K562 (cell line): ENCODE data around the gene ARMH1. TPM values are rescaled to one million over a fixed set of nuclear protein-coding genes. Genes with fewer than 3 reads are reported as not detected.

ENCODE experiments used
- CREB1 ChIP-seq, 2 experiments: sonication (generic) in 1 of 2; formaldehyde crosslinking in 1 of 2; IDR thresholded peaks; 2 replicates each; pipeline versions ENCODE4 v1.6.1 to v1.8.0; 2012 to 2022; ENCODE audit warnings: inconsistent platforms in 1 of 2, mild to moderate bottlenecking in 1 of 2, missing genetic modification reagents in 1 of 2, moderate library complexity in 1 of 2
- CSDE1 ChIP-seq, 2 experiments: fragments of 450-650 bp; IDR thresholded peaks; 2 replicates each; pipeline ENCODE4 v1.6.1; 2016; ENCODE audit warnings: mild to moderate bottlenecking in 1 of 2
- POLR2AphosphoS5 ChIP-seq: IDR thresholded peaks from 2 replicates; pipeline ENCODE4 v1.6.1; 2011; ENCODE audit warnings: mild to moderate bottlenecking, low read depth, low read length, moderate library complexity; ENCODE audit not compliant: control insufficient read depth, insufficient read depth
- POLR2H ChIP-seq: IDR thresholded peaks from 2 replicates; pipeline ENCODE4 v1.6.1; 2016; ENCODE audit warnings: missing genetic modification characterization, low read depth, mild to moderate bottlenecking, control low read depth, missing compliant biosample characterization, moderate library complexity
- POLR3A ChIP-seq: IDR thresholded peaks from 2 replicates; pipeline ENCODE4 v1.6.1; 2011; ENCODE audit warnings: borderline replicate concordance, mild to moderate bottlenecking, moderate library complexity; ENCODE audit not compliant: insufficient read length, insufficient read depth; ENCODE audit errors: extremely low read depth
- SREBF2 ChIP-seq: sonication (generic); formaldehyde crosslinking; IDR thresholded peaks from 2 replicates; pipeline ENCODE4 v1.4.0; 2020; ENCODE audit warnings: mild to moderate bottlenecking, missing genetic modification reagents
- TCF7 ChIP-seq: sonication (generic); IDR thresholded peaks from 2 replicates; pipeline ENCODE4 v1.6.1; 2016; ENCODE audit warnings: antibody characterized with exemption, borderline replicate concordance
- ZNF316 ChIP-seq: fragments of 450-650 bp; IDR thresholded peaks from 2 replicates; pipeline ENCODE4 v1.6.1; 2016
- ZNF699 ChIP-seq: fragments of 250-450 bp; sonication (Bioruptor Pico); IDR thresholded peaks from 2 replicates; pipeline ENCODE4 v1.8.0; 2021; ENCODE audit warnings: mild to moderate bottlenecking, moderate library complexity; ENCODE audit not compliant: insufficient replicate concordance
- polyA plus RNA-seq, 8 experiments: library from polyadenylated mRNA; depleted of rRNA in 4 of 8; stranded (reverse) in 5 of 8; unstranded in 3 of 8; fragments of >200 nt; fragmentation: Nextera tagmentation in 2 of 8; fragmentation: Illumina TruSeq in 1 of 8; extraction: Ambion mirVana in 2 of 8; extraction: Trizol in 1 of 8; gene quantifications; 2 replicates each; pipeline versions ENCODE4 v1.2.1 to v1.2.3, GENCODE V29; 2011 to 2014; ENCODE audit warnings: inconsistent platforms in 1 of 8, missing spikeins in 1 of 8
- total RNA-seq, 7 experiments: library from RNA; depleted of rRNA in 6 of 7; stranded (reverse); fragments of >200 nt in 6 of 7; fragmentation: Illumina TruSeq in 2 of 7; extraction: Trizol in 2 of 7; gene quantifications; 2 replicates each; pipeline versions ENCODE4 v1.2.1 to v1.2.3, GENCODE V29; 2011 to 2021; ENCODE audit warnings: low replicate concordance in 1 of 7
- TF ChIP-seq, protein P1 (sequence below): sonication (generic); formaldehyde crosslinking; IDR thresholded peaks from 2 replicates; pipeline ENCODE4 v1.8.0; 2023; ENCODE audit warnings: mild to moderate bottlenecking, missing genetic modification reagents
- TF ChIP-seq, protein P2 (sequence below): fragments of 250-450 bp; sonication (Bioruptor Pico); IDR thresholded peaks from 2 replicates; pipeline ENCODE4 v1.9.0; 2021; ENCODE audit warnings: mild to moderate bottlenecking, inconsistent platforms
- TF ChIP-seq, protein P3 (sequence below): sonication (generic); formaldehyde crosslinking; IDR thresholded peaks from 2 replicates; pipeline ENCODE4 v1.8.1; 2023; ENCODE audit warnings: mild to moderate bottlenecking, missing genetic modification reagents
- TF ChIP-seq, protein P4 (sequence below): fragments of 250-450 bp; sonication (Bioruptor Pico); IDR thresholded peaks from 2 replicates; pipeline ENCODE4 v1.4.0; 2020; ENCODE audit warnings: mild to moderate bottlenecking, moderate library complexity
- TF ChIP-seq, protein P5 (sequence below), 3 experiments: IDR thresholded peaks in 2 of 3; conservative IDR thresholded peaks in 1 of 3; 2 replicates each; pipeline ENCODE4 v1.5.1; 2011 to 2012; ENCODE audit warnings: low read length in 3 of 3, mild to moderate bottlenecking in 3 of 3, control low read depth in 2 of 3, improper control_type of control experiment in 1 of 3, inconsistent platforms in 1 of 3, low read depth in 1 of 3, mixed read lengths in 1 of 3, moderate library complexity in 1 of 3; ENCODE audit not compliant: insufficient read depth in 2 of 3
- TF ChIP-seq, protein P6 (sequence below): sonication (generic); formaldehyde crosslinking; IDR thresholded peaks from 2 replicates; pipeline ENCODE4 v1.8.0; 2022; ENCODE audit warnings: mild to moderate bottlenecking, missing genetic modification reagents

The ARMH1 gene
- total and polyA plus RNA-seq, 9 of the 15 experiments (the other 6 are each of a cell fraction or from before 2014, with no cell fraction given): 0.41 TPM; not detected in 8

DNA sequence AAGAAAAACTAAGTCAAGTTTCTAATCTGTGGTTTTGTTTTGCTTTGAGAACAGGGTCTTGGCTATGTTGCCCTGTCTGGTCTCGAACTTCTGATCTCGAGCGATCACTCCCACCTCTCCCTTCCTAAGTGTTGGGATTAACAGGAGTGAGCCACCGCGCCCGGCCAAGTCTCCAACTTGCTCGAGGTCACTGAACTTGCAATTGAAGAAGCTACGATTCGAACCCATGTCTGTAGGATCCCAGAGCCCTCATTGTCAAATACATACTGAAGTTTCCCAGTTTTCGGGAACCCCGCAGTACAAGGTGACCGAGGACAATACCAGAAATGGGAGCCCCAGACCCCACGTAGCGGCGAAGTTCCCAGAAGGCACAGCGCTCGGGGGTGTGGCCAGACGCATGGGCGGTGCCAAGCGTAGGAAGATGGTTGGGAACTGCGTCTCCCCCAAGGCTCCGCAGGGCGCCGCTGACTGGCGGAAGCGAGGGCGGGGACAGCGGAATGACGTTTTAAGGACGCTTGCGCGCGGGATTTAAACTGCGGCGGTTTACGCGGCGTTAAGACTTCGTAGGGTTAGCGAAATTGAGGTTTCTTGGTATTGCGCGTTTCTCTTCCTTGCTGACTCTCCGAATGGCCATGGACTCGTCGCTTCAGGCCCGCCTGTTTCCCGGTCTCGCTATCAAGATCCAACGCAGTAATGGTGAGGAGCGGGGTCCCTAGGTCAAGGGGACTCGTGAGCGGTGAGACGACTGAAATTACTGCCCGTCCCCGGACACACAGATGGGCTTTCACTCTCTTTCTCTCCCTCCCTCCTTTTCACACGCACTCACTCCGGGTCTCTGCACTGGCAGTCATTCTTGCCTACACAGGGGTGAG lies 65.0 kb downstream of the ARMH1 start, which contains the start of gene KIF2C (continued):
- TF ChIP-seq CREB1 (IDR thresholded peaks at IDR 0.05) (peak; percentile 96), CREB1 (CRISPR knock-in tag; IDR thresholded peaks at IDR 0.05) (peak; percentile 93), POLR2AphosphoS5 (peak; percentile 96), SREBF2 (CRISPR knock-in tag) (no peak), CSDE1 (IDR thresholded peaks at IDR 0.05) (peak in 1 of 2 experiments; percentile 38; a peak in 2 of 4 replicates), POLR2H (tag) (peak; percentile 97), TCF7 (peak; percentile 81), POLR3A (no peak), ZNF699 (CRISPR knock-in tag) (no peak), ZNF316 (no peak)
- TF ChIP-seq, protein P1, sequence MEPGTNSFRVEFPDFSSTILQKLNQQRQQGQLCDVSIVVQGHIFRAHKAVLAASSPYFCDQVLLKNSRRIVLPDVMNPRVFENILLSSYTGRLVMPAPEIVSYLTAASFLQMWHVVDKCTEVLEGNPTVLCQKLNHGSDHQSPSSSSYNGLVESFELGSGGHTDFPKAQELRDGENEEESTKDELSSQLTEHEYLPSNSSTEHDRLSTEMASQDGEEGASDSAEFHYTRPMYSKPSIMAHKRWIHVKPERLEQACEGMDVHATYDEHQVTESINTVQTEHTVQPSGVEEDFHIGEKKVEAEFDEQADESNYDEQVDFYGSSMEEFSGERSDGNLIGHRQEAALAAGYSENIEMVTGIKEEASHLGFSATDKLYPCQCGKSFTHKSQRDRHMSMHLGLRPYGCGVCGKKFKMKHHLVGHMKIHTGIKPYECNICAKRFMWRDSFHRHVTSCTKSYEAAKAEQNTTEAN: no peak
- TF ChIP-seq, protein P2, sequence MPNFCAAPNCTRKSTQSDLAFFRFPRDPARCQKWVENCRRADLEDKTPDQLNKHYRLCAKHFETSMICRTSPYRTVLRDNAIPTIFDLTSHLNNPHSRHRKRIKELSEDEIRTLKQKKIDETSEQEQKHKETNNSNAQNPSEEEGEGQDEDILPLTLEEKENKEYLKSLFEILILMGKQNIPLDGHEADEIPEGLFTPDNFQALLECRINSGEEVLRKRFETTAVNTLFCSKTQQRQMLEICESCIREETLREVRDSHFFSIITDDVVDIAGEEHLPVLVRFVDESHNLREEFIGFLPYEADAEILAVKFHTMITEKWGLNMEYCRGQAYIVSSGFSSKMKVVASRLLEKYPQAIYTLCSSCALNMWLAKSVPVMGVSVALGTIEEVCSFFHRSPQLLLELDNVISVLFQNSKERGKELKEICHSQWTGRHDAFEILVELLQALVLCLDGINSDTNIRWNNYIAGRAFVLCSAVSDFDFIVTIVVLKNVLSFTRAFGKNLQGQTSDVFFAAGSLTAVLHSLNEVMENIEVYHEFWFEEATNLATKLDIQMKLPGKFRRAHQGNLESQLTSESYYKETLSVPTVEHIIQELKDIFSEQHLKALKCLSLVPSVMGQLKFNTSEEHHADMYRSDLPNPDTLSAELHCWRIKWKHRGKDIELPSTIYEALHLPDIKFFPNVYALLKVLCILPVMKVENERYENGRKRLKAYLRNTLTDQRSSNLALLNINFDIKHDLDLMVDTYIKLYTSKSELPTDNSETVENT: 0 out of 2 replicates have a peak, but pooled peaks have one; percentile 18
- TF ChIP-seq, protein P3, sequence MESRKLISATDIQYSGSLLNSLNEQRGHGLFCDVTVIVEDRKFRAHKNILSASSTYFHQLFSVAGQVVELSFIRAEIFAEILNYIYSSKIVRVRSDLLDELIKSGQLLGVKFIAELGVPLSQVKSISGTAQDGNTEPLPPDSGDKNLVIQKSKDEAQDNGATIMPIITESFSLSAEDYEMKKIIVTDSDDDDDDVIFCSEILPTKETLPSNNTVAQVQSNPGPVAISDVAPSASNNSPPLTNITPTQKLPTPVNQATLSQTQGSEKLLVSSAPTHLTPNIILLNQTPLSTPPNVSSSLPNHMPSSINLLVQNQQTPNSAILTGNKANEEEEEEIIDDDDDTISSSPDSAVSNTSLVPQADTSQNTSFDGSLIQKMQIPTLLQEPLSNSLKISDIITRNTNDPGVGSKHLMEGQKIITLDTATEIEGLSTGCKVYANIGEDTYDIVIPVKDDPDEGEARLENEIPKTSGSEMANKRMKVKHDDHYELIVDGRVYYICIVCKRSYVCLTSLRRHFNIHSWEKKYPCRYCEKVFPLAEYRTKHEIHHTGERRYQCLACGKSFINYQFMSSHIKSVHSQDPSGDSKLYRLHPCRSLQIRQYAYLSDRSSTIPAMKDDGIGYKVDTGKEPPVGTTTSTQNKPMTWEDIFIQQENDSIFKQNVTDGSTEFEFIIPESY: no peak; the same call in 1 of the 2 replicates
- TF ChIP-seq, protein P4, sequence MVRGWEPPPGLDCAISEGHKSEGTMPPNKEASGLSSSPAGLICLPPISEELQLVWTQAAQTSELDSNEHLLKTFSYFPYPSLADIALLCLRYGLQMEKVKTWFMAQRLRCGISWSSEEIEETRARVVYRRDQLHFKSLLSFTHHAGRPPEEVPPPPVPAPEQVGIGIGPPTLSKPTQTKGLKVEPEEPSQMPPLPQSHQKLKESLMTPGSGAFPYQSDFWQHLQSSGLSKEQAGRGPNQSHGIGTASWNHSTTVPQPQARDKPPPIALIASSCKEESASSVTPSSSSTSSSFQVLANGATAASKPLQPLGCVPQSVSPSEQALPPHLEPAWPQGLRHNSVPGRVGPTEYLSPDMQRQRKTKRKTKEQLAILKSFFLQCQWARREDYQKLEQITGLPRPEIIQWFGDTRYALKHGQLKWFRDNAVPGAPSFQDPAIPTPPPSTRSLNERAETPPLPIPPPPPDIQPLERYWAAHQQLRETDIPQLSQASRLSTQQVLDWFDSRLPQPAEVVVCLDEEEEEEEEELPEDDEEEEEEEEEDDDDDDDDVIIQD (CRISPR knock-in tag): no peak
- TF ChIP-seq, protein P5, sequence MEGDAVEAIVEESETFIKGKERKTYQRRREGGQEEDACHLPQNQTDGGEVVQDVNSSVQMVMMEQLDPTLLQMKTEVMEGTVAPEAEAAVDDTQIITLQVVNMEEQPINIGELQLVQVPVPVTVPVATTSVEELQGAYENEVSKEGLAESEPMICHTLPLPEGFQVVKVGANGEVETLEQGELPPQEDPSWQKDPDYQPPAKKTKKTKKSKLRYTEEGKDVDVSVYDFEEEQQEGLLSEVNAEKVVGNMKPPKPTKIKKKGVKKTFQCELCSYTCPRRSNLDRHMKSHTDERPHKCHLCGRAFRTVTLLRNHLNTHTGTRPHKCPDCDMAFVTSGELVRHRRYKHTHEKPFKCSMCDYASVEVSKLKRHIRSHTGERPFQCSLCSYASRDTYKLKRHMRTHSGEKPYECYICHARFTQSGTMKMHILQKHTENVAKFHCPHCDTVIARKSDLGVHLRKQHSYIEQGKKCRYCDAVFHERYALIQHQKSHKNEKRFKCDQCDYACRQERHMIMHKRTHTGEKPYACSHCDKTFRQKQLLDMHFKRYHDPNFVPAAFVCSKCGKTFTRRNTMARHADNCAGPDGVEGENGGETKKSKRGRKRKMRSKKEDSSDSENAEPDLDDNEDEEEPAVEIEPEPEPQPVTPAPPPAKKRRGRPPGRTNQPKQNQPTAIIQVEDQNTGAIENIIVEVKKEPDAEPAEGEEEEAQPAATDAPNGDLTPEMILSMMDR (IDR thresholded peaks at IDR 0.05 in 2 of 3, conservative IDR thresholded peaks at IDR 0.05 in 1 of 3; ENCODE audit: insufficient read depth in 2 of 3, low read depth in 1 of 3, low read length in 3 of 3): peak in 2 of 3 experiments; percentile 15 to 25; a peak in 3 of 6 replicates
- TF ChIP-seq, protein P6, sequence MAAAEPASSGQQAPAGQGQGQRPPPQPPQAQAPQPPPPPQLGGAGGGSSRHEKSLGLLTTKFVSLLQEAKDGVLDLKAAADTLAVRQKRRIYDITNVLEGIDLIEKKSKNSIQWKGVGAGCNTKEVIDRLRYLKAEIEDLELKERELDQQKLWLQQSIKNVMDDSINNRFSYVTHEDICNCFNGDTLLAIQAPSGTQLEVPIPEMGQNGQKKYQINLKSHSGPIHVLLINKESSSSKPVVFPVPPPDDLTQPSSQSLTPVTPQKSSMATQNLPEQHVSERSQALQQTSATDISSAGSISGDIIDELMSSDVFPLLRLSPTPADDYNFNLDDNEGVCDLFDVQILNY: peak; percentile 96
